Keratinocyte (primary cell): Measurements from ENCODE around the gene CAPN11. TPM values are rescaled to one million over a fixed set of nuclear protein-coding genes. Genes with fewer than 3 reads are reported as not detected.

ENCODE experiments used
- DNase-seq: peaks from one replicate; pipeline ENCODE4 v3.0.0-alpha.2; 2011; ENCODE audit warnings: low read depth, missing footprints, low spot score
- FAIRE-seq: peaks from 2 replicates; lab custom pipeline; 2011; peaks lifted over from hg19 to GRCh38; lab: Jason Lieb, UNC
- H2AFZ ChIP-seq: 2 replicates; pipeline ENCODE4 v1.6.0; 2012; ENCODE audit warnings: low read length, control low read depth, inconsistent platforms; ENCODE audit not compliant: control insufficient read depth
- H3K27ac ChIP-seq: 2 replicates; pipeline ENCODE4 v1.5.1; 2011; ENCODE audit warnings: low read length; ENCODE audit not compliant: control insufficient read depth, insufficient read depth
- H3K27me3 ChIP-seq: 3 replicates; pipeline ENCODE4 v1.6.0; 2011; ENCODE audit warnings: low read length; ENCODE audit not compliant: control insufficient read depth, insufficient read depth; ENCODE audit errors: extremely low read depth
- H3K36me3 ChIP-seq, 2 experiments: 2 replicates in 1 of 2; 3 replicates in 1 of 2; pipeline ENCODE4 v1.5.1; 2011; ENCODE audit warnings: low read length in 2 of 2, mild to moderate bottlenecking in 1 of 2; ENCODE audit not compliant: control insufficient read depth in 2 of 2, insufficient read depth in 2 of 2; ENCODE audit errors: extremely low read depth in 1 of 2
- H3K4me1 ChIP-seq: 3 replicates; pipeline ENCODE4 v1.5.1; 2011; ENCODE audit warnings: low read length; ENCODE audit not compliant: control insufficient read depth, insufficient read depth; ENCODE audit errors: extremely low read depth
- H3K4me2 ChIP-seq: 3 replicates; pipeline ENCODE4 v1.6.0; 2011; ENCODE audit warnings: low read depth, low read length; ENCODE audit not compliant: control insufficient read depth, insufficient read depth; ENCODE audit errors: extremely low read depth
- H3K4me3 ChIP-seq, 3 experiments: fragments of 200-600 bp in 1 of 3; sonication (generic) in 1 of 3; 2 replicates in 2 of 3; 3 replicates in 1 of 3; pipeline ENCODE4 v1.5.1; 2011 to 2016; ENCODE audit warnings: low read length in 3 of 3, mild to moderate bottlenecking in 3 of 3, control low read depth in 2 of 3, inconsistent platforms in 1 of 3, low read depth in 1 of 3, mixed read lengths in 1 of 3, mixed run types in 1 of 3, moderate library complexity in 1 of 3; ENCODE audit not compliant: control insufficient read depth in 2 of 3, insufficient read depth in 2 of 3; ENCODE audit errors: extremely low read depth in 1 of 3
- H3K79me2 ChIP-seq: 2 replicates; pipeline ENCODE4 v1.6.0; 2012; ENCODE audit warnings: low read length; ENCODE audit not compliant: control insufficient read depth, insufficient read depth
- H3K9ac ChIP-seq: 3 replicates; pipeline ENCODE4 v1.6.0; 2011; ENCODE audit warnings: low read length; ENCODE audit not compliant: control insufficient read depth, insufficient read depth; ENCODE audit errors: extremely low read depth
- H3K9me1 ChIP-seq: 3 replicates; pipeline ENCODE4 v1.6.0; 2011; ENCODE audit warnings: low read length; ENCODE audit not compliant: control insufficient read depth, insufficient read depth; ENCODE audit errors: extremely low read depth
- H3K9me3 ChIP-seq: 2 replicates; pipeline ENCODE4 v1.5.1; 2012; ENCODE audit warnings: low read depth, low read length; ENCODE audit not compliant: control insufficient read depth
- H4K20me1 ChIP-seq: 3 replicates; pipeline ENCODE4 v1.6.0; 2011; ENCODE audit warnings: low read length; ENCODE audit not compliant: control insufficient read depth, insufficient read depth; ENCODE audit errors: extremely low read depth
- CTCF ChIP-seq, 3 experiments: IDR thresholded peaks in 1 of 3; conservative IDR thresholded peaks in 1 of 3; optimal IDR thresholded peaks in 1 of 3; 2 replicates in 2 of 3; 3 replicates in 1 of 3; pipeline versions ENCODE3 to v1.5.1; 2011; ENCODE audit warnings: low read length in 3 of 3, mild to moderate bottlenecking in 3 of 3, moderate library complexity in 2 of 3, control low read depth in 1 of 3, inconsistent platforms in 1 of 3; ENCODE audit not compliant: insufficient read depth in 2 of 3; ENCODE audit errors: extremely low read depth in 1 of 3
- EZH2 ChIP-seq: IDR thresholded peaks from one replicate; pipeline ENCODE4 v1.6.1; 2012; ENCODE audit warnings: inconsistent platforms, mild to moderate bottlenecking, low read length, moderate library complexity
- dilution Hi-C: fragments of 300-500 bp; cut with MboI; formaldehyde crosslinking; loops from one replicate; pipeline ENCODE4 v1.7.0; 2020; ENCODE audit warnings: low sequenced_read_pairs; ENCODE audit not compliant: extremely low pct_ligation_motif_present
- polyA plus RNA-seq, 5 experiments: library from polyadenylated mRNA; depleted of rRNA in 3 of 5; stranded (reverse) in 3 of 5; stranded (forward) in 1 of 5; unstranded in 1 of 5; fragments of >200 nt; gene quantifications; 1 replicate in 1 of 5; 2 replicates in 3 of 5; 3 replicates in 1 of 5; pipeline versions ENCODE4 v1.2.1 to v1.2.3, GENCODE V29; 2011 to 2012; ENCODE audit warnings: missing spikeins in 2 of 5, low read depth in 1 of 5, low replicate concordance in 1 of 5

CAPN11 gene
- polyA plus RNA-seq, 1 donor (not counting 4 experiments of a cell fraction or from before 2014, with no cell fraction given), result not detected

- H3K9me3 ChIP-seq, result no peaks in the 10 kb centered on the region
- FAIRE-seq (no peak), DNase-seq (no peak)
- H3K4me2 ChIP-seq, result no peak overlapping the region
- H3K4me1 ChIP-seq, result peaks cover 45% of the 10 kb centered on the region
- no peak overlapping the region for H3K4me3 ChIP-seq
- no peak overlapping the region for H3K27ac ChIP-seq
- peaks cover 3% of the 10 kb centered on the region for H3K9me1 ChIP-seq
- peaks cover 90% of the 10 kb centered on the region for H3K79me2 ChIP-seq
- no peak overlapping the region for H2AFZ ChIP-seq
- dilution Hi-C loops, result no loop called here
- TF ChIP-seq CTCF (optimal IDR thresholded peaks at IDR 0.05 in 1 of 3, IDR thresholded peaks at IDR 0.05 in 1 of 3, conservative IDR thresholded peaks at IDR 0.05 in 1 of 3; ENCODE audit: extremely low read depth in 1 of 3, insufficient read depth in 2 of 3, low read length in 3 of 3) (no peak), EZH2 (no peak)
- H3K36me3 ChIP-seq, result peaks cover 12 to 20% of the 10 kb centered on the region in 2 experiments
- peaks cover 10% of the 10 kb centered on the region for H4K20me1 ChIP-seq
- no peak overlapping the region for H3K9ac ChIP-seq
- H3K27me3 ChIP-seq, result no peaks in the 10 kb centered on the region
Observed at GRCh38 chr6:44129841-44130322, 28.7 kb upstream of the CAPN11 start.

GRCh38 chr6:44131892-44132291 lies 26.7 kb upstream of the CAPN11 start:
- TF ChIP-seq CTCF (optimal IDR thresholded peaks at IDR 0.05 in 1 of 3, IDR thresholded peaks at IDR 0.05 in 1 of 3, conservative IDR thresholded peaks at IDR 0.05 in 1 of 3; ENCODE audit: extremely low read depth in 1 of 3, insufficient read depth in 2 of 3, low read length in 3 of 3) (no peak), EZH2 (no peak)

More at GRCh38 chr6:44131892-44132291, 26.7 kb upstream of the CAPN11 start:
- H3K9me3 ChIP-seq, result no peaks in the 10 kb centered on the region
- dilution Hi-C loops, result no loop called here
- peaks cover 10% of the 10 kb centered on the region for H4K20me1 ChIP-seq
- H3K9ac ChIP-seq, result no peak overlapping the region
- peaks cover 37% of the 10 kb centered on the region for H3K4me1 ChIP-seq
- DNase-seq, result no peak
- no peaks in the 10 kb centered on the region for H3K27me3 ChIP-seq
- H3K79me2 ChIP-seq, result peaks cover 76% of the 10 kb centered on the region
- no peak overlapping the region for H2AFZ ChIP-seq
- H3K36me3 ChIP-seq, result peaks cover 21 to 24% of the 10 kb centered on the region in 2 experiments
- H3K9me1 ChIP-seq, result peaks cover 3% of the 10 kb centered on the region
- H3K27ac ChIP-seq, result no peak overlapping the region
- no peak for FAIRE-seq
- no peak overlapping the region for H3K4me3 ChIP-seq
- no peak overlapping the region for H3K4me2 ChIP-seq
